NCI-H146 treated with DMSO at 0.1 percent for 48 hours (cell line): ENCODE data around the gene RUFY2.
"Not testable (repeated sequence)": the region's sequence is repeated elsewhere in the genome, so short reads cannot be mapped to it uniquely, and the experiment has no call there.

ENCODE experiments used
- DNase-seq: peaks from one replicate; lab custom pipeline; 2025; ENCODE audit not compliant: unreplicated experiment; lab: John Stamatoyannopoulos, UW

The RUFY2 gene, protein sequence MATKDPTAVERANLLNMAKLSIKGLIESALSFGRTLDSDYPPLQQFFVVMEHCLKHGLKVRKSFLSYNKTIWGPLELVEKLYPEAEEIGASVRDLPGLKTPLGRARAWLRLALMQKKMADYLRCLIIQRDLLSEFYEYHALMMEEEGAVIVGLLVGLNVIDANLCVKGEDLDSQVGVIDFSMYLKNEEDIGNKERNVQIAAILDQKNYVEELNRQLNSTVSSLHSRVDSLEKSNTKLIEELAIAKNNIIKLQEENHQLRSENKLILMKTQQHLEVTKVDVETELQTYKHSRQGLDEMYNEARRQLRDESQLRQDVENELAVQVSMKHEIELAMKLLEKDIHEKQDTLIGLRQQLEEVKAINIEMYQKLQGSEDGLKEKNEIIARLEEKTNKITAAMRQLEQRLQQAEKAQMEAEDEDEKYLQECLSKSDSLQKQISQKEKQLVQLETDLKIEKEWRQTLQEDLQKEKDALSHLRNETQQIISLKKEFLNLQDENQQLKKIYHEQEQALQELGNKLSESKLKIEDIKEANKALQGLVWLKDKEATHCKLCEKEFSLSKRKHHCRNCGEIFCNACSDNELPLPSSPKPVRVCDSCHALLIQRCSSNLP

DNA sequence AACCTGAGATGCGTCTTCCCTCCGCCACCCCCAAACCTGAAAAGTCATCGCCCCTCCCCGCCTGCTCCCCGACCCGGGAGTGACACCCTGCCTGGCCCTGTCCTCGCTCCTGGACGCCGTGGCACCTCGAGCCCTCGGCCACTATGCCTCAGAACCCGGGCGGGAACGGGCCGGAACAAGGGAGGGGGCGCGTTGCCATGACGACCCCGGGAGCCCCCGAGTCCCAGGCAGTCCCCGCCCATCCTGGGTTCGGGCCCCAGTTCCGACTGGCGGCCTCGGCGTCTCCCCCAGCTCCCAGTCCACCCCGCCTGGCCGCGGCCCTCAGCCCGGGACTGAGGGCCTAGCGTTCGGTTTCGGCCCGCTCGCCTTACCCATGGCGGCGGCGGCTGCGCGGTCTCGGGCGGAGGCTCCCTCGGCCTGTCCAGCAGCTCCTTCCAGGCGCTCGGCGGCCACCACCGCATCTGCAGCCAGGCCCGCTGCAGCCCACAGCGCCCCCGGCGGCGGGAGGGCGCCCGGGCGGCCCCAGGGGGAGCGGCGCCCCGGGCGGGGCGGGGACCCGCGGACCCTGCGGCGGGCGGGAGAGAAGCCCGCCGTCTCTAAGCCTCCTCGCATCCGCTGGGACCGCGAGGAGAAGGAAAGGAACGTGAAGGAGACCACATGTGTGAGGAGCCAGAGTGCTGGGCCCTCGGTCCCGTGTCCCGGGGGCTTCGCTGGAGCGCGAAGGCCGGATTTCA is at the start of gene RUFY2:
Gene RUFY2 (minus strand): TSS at position 463 of the 734 bp plus-strand sequence. CDS start 88 bp downstream, at position 375.
- DNase-seq, result peak; percentile 68

DNA sequence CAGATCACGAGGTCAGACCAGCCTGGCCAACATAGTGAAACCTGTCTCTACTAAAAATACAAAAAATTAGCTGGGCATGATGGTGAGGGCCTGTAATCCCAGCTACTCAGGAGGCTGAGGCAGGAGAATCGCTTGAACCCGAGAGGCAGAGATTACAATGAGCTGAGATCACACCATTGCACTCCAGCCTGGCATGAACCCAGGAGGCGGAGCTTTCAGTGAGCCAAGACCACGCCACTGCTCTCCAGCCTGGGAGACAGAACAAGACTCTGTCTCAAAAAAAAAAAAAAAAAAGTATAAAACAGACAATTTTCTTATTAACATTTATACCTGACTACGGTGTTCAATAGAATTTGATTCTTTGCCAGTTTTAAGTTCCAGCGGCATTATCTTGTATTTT is 42.6 kb upstream of the RUFY2 start:
- DNase-seq, result not testable (repeated sequence)

DNA sequence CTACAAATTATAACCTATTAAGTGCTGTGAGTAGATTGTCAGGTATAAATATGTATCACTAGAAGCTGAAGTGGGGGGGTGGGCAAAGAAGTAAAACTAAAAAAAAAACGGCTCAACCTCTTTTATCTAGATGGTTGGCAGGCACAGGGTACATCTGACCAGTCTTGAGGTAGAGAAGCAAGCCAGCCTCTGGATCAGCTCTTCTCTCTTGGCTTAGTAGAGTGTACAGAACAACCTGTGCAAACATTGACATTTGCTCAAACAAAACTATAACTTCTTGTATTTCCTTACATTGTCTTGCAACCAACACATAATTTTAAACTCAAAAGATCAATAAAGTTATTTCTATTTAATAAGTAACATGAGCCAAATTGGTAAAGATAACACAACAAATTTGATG is 39.1 kb upstream of the RUFY2 start:
- DNase-seq, result no peak

DNA sequence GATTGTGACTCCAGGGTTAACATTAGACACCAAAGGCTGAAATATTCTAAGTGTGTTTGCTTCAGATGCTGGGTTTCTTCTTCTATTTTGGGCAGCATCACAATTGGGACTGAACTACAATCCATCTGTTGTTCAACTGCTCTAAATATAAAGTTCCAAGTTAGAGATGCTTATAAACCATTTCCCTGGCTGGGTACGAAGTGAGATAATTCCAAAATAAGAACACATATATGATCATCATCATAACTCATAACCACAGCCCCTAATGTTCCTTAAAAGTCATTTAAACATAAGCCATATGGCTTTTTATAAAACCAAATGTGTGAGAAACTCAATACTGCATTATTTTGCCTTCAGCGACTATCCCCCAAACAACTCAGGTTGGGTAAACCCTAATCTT is 35.9 kb upstream of the RUFY2 start:
- DNase-seq, result no peak

DNA sequence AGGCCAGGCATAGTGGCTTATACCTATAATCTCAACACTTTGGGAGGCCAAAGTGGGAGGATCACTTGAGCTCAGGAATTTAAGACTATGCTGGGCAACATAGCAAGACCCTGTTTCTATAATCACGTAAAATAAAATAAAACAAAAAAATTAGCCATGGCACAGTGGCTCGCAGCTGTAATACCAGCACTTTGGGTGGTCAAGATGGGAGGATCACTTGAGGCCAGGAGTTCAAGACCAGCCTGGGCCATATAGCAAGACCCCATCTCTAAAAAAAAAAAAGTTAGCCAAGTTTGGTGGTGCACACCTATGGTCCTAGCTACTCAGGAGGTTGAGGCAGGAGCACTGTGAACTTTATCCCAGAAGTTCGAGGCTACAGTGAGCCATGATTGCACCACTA is 33.8 kb upstream of the RUFY2 start:
- DNase-seq, result no peak

DNA sequence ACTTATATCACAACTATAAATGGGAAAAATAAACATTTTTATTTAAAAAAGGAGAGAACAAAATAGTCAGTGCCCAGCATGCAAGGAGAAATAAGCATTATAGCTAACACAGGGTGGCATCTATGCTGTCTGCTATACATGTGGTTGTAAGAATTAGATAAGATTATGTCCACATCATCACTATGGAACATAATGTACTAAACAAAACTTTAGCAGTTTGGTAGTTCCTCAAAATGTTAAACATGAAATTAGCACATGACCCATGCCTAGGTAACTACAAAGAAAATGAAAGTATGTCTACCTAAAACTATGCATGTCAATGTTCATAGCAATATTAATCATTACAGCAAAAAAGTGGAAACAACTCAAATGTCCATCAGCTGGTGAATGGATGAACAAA is 28.7 kb upstream of the RUFY2 start:
- DNase-seq, result no peak

DNA sequence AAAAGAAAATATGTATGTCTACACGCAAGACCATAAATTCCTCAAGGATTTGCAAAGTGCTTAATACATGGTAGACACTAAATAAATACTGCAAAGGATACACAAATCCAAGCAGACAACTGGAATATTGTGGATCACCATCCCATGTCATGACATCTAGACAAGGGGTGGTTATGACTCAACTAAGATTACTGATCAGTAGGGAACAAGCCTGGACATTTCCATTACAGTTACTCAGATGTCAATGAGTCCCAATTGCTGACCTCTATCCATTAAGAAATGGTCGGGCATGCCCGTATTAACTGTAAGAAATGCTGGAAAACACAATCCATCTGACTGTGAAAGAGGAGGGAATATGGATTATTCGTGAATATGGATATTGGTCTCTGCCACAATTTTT is 27.6 kb upstream of the RUFY2 start:
- DNase-seq, result no peak

DNA sequence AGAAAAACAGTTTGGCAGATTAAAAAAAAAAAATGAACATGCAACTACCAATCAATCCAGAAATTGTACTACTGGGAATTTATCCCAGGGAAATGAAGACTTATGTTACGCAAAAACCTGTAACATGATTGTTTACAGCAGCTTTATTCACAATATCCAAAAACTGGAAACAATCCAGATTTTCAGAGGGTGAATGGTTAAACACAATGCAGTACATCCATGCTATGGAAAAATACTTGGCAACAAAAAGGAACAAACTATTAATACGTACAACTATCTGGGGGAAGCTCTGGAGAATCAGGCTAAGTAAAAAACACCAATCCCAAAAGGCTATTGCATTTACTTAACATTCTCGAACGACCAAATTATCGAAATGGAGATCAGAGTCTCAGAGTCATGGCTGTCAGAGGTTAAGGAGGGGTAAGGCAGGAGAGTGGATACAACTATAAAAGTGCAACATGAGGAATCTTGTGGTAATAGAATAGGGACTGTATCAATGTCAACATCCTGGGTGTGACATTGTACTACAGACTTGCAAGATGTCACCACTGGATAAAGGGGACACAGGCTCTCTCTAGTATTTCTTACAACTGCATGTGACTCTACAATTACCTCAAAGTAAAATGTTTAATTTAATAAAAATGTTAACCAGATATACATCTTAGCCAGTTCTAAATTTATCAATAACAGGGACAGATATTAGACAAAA is 21.5 kb upstream of the RUFY2 start:
- DNase-seq, result no peak

DNA sequence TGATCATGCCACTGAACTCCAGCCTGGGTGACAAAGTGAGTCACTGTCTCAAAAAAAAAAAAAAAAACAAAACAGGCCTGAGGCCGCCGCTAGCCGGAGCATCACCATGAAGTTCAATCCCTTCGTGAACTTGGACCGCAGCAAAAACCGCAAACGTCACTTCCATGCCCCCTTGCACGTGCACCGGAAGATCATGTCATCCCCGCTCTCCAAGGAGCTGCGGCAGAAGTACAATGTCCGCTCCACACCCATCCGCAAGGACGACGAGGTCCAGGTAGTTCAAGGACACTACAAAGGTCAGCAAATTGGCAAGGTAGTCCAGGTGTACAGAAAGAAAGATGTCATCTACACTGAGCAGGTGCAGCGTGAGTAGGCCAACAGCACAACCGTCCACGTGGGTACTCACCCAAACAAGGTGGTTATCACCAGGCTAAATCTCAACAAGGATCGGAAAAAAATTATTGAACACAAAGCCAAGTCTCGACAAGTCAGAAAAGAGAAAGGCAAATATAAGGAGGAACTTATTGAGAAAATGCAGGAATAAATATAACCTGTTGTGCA is 17.5 kb upstream of the RUFY2 start:
- DNase-seq, result no peak

DNA sequence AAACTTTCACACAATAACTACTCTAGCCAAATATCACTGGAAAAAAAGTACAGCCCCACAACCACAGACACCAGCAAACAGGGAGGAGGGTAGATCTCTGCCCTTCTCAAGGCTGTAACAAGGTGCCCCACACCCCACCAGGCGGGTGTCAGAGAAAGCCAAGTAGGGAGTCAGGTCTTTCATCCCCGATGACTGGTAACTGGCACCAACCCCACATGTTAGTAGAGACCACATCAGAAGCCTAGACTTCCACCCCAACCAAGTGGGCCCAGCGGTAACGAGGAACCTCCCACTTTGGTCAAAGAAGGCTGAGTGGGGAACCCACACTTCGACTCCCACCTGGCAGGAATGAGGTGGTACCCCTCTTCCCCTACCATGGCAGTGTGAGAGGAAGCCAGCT is 16.4 kb upstream of the RUFY2 start:
- no peak for DNase-seq

DNA sequence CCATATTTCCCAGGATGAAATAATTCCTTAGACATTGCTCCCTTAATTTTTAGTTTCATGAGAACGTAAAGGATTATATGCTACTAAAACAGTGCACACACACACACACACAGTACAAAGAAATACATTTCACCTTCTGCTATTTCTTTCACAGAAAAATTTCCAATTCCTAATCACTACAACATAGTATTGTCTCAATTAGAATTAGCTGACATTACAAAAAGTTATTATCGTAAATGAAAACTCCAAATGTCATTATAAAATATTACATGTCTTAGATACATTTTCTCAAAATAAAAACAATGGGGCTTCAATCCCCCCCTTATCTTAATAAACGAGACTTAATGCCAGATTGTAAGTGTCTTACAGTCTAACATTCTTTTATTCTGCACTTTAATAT is 12.3 kb upstream of the RUFY2 start:
- DNase-seq, result no peak

DNA sequence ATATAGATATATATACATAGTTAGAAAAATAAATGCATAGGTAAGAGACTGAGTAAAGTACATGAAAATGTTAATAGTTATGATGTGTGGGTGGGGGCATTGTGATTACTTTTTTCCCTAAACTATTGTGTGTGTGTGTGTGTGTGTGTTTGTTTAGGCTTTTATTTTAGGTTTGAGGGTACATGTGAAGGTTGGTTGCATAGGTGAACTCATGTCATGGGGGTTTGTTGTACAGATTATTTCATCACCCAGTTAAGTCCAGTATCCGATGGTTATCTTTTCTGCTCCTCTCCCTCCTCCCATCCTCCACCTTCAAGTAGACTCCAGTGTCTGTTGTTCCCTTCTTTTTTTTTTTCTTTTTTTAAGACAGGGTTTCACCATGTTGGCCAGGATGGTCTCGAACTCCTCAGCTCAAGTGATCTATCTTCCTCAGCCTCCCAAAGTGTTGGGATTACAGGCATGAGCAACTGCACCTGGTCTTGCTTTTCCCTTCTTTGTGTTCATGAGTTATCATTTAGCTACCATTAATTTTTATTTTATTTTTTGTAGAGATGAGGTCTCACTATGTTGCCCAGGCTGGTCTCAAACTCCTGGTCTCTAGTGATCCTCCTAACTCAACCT is 1.9 kb upstream of the RUFY2 start:
- DNase-seq, result no peak

DNA sequence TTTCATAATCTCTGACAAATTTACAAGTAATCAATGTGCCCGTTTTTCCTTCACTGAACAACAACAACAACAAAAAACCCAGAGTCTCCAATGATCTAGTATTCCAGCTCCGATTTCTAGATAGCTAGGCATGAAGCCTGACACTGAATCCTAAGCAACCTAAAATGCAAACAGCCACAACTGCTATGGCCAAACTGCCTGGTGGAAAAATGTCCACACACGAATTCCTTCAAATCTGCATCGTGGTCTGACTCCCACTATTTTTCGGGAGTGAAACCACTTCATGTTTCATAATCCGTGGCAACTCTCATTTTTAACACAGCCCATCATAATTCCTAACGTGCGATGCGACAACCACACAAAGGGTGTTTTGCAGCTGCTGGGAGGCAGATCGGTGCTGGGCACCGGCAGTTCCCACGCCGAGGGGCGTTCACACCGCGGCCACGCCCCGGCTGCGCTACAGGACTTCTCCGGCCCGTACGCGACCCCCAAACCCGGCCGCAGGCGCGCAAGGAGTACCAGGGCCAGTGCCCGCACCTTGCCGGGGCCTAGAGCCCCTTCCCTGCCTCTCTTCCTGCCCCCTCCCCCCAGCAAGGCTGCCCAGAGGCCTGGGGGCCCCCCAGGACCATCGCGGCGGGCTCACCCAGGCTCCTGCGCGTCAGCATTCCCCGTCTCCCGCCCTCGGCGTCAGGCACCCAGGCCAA is 814 bp downstream of the RUFY2 start:
- peak; percentile 37 for DNase-seq

DNA sequence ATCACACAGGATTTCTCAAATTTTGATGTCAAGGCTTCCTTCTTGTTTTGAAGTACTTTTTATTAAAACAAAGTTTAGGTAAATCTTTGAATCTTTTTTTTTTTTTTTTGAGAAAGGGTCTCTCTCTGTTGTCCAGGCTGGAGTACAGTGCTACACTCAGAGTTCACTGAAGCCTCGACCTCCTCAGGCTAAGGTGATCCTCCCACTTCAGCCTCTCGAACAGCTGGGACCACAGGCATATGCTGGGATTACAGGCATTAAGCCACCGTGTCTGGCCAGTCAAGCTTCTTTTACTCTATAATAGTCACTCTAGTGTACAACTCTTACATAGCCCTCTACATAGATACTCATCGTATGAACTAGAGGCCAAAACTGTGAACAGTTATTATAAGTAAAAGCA is 3.4 kb downstream of the RUFY2 start:
- DNase-seq, result no peak

DNA sequence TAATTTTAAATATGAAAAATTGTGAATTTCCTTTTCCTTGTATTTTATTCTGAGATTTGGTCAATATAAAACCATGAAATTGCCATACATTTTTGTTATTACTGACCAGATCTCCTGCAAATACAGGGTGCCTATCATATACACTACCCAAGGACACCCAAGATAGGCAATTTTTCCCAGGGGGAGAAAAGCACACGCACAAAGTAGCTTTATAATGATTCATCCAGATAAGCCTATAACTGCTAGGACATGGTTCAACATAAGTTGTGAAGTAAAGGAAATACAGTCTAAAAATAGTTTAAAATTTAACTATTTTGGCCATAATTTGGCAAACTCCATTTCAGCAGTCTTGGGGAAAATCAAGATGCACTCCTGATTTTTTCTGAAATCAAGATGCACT is 4.8 kb downstream of the RUFY2 start:
- no peak for DNase-seq

DNA sequence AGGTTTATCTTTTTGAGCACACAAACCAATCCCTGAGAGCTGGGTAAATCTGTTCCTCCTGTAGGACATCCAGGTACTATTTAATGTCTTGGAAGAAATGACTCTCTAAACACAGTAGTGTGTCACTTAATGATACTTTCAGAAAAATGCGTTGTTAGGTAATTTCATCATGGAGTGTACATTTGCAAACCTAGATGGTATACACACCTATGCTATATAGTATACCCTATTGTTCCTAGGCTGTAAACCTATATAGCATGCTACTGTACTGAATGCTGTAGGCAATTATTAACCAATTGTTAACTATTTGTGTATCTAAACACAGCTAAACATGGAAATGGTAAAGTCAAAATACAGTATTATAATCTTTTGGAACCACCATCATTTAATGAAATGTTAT is 10.1 kb downstream of the RUFY2 start:
- DNase-seq, result no peak

DNA sequence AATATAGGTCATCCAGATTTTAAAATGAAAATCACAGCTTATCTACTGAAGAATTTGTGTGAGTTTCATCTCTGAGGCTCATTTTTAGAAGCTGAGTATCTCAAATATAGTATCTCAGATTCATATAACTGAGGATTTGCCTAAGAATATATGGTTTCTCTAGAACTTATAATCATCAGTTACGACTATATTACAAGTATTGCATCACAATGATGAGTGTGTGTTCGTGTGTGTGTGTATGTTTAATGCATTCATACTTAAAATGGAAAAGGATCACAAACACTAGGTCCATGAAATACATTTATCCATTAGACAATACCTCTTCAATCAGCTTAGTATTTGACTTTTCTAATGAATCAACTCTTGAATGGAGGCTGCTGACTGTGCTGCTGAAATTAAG is 21.3 kb downstream of the RUFY2 start:
- DNase-seq, result no peak

DNA sequence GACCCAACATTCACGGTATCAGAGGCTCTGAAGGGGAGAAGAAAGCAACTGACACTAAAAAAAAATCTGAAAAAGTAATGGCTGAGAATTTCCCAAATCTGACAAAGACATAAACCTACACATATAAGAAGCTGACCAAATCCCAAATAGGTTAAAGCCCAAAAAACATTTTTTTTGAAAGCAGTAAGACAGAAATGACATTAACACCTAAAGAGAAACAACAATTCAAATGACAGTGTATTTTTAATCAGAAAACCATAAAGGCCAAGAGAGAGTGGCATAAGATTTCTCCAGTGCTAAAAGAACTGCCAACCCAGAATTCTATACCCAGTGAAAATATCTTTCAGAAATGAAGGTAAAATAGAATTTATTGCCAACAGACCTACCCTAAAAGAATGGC is 35.5 kb downstream of the RUFY2 start:
- DNase-seq, result no peak

DNA sequence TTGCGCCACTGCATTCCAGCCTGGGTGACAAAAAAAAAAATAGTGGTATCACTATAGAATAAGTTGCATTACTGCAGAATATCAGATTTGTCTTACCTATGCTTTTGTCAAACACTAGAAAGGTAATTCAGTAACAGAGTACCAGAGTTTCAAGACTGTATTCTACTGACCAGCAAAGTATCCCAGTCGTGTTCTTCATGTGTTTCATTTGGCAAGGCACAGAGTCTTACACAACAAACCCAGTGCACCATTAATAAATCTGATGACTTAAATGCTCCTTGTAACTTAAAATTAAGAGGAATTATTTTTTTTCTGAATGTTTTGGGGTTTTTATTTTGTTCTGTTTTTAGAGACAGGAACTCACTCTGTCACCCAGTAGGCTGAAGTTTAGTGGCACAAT is 40.0 kb downstream of the RUFY2 start:
- no peak for DNase-seq

DNA sequence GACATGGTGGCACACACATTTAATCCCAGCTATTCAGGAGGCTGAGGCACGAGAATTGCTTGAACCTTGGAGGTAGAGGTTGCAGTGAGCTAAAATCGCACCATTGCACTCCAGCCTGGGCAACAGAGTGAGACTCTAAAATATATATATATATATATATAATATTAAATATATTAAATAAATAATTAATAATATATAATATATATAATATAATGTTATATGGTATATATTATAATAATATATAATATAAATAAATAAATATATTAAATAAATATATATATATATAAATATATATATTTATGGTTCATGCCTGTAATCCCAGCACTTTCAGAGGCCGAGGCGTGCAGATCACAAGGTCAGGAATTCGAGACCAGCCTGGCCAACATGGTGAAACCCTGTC is 40.5 kb downstream of the RUFY2 start:
- no peak for DNase-seq
